Muscle layer of duodenum (tissue), 2 donors: Measurements from ENCODE around the gene ETV4.

Source experiments
- H3K27ac ChIP-seq: one replicate; pipeline ENCODE4 v1.7.0; 2013; ENCODE audit warnings: mild to moderate bottlenecking, low read length
- H3K27me3 ChIP-seq: one replicate; pipeline ENCODE4 v1.7.0; 2013; ENCODE audit warnings: low read depth, mild to moderate bottlenecking, control low read depth, low read length
- H3K36me3 ChIP-seq, 2 donors: one replicate each; pipeline ENCODE4 v1.7.0; 2013; ENCODE audit warnings: low read length in 2 of 2, control low read depth in 1 of 2, mild to moderate bottlenecking in 1 of 2; ENCODE audit not compliant: insufficient read depth in 2 of 2, control insufficient read depth in 1 of 2
- H3K4me1 ChIP-seq, 2 donors: one replicate each; pipeline ENCODE4 v1.7.0; 2013; ENCODE audit warnings: low read length in 2 of 2, mild to moderate bottlenecking in 2 of 2, control low read depth in 1 of 2, moderate library complexity in 1 of 2; ENCODE audit not compliant: insufficient read depth in 2 of 2, control insufficient read depth in 1 of 2
- H3K4me3 ChIP-seq, 2 donors: one replicate each; pipeline ENCODE4 v1.7.0; 2013; ENCODE audit warnings: low read length in 2 of 2, low read depth in 1 of 2, mild to moderate bottlenecking in 1 of 2
- H3K9me3 ChIP-seq, 2 donors: one replicate each; pipeline ENCODE4 v1.7.0; 2013; ENCODE audit warnings: low read length in 2 of 2, control low read depth in 1 of 2, mild to moderate bottlenecking in 1 of 2; ENCODE audit not compliant: control insufficient read depth in 1 of 2
- donor health status: healthy.

Gene ETV4

GRCh38 chr17:43550754-43551153 is 4.6 kb upstream of the ETV4 start:
- H3K27ac ChIP-seq, result no peak overlapping the region
- H3K36me3 ChIP-seq, result no peaks in the 10 kb centered on the region
- H3K4me3 ChIP-seq, result no peak overlapping the region
- H3K27me3 ChIP-seq, result no peaks in the 10 kb centered on the region
- H3K4me1 ChIP-seq, result peaks cover 5 to 20% of the 10 kb centered on the region in 2 donors
- no peaks in the 10 kb centered on the region for H3K9me3 ChIP-seq

DNA sequence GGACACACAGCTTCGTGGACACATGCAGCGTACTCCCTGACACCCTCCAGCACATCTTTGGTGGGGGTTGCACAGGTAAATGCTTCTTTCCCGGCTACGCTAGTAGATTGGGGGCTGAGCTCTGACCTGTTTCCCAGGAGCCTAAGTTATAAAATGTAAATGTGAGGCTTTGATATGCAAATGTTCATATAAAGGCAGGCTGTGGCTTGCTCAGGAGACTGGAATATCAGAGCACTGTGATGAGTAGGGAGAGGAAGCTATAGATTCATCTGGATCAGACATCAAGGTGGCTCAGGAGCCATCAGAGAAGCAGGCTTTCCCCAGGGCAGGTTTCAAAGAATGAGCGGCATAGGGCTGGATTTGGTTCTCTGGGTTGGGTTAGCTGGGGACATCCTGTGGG is 3.4 kb upstream of the ETV4 start:
- Histone ChIP-seq H3K27me3 (peaks cover 7% of the 10 kb centered on the region), H3K4me3 (no peak overlapping the region), H3K9me3 (no peaks in the 10 kb centered on the region), H3K27ac (no peak overlapping the region), H3K36me3 (no peaks in the 10 kb centered on the region), H3K4me1 (peaks cover 7 to 33% of the 10 kb centered on the region in 2 donors)

DNA sequence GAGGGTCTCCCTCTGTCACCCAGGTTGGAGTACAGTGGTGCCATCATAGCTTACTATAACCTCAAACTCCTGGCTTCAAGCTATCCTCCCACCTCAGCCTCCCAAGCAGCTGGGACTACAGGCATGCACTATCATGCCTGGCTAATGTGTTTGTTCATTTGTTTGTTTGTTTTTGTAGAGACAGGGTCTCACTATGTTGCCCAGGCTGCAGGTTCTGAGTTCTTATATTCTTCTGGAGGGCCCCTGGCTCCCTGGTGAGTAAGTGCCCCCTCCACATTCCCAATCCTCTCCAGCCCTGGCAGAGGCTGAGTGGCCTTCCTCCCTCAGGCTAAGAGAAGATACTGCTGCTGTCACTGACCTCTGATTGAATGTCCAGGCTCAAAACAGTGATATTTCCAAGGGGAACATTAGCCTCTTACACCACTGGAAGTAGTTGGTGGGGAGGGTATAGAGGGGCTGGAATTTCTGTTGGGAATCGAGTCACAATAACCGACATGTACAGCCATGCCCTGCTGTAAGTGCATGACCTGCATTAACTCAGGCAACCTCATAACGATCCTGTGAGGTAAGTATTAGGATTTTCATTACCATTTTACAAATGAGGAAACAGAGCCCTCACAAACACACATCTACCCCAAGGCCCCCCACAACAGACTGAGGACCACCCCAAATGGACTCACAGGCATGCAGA is 2.7 kb upstream of the ETV4 start:
- H3K9me3 ChIP-seq, result no peaks in the 10 kb centered on the region
- no peak overlapping the region for H3K4me3 ChIP-seq
- H3K4me1 ChIP-seq, result peaks cover 11 to 34% of the 10 kb centered on the region in 2 donors
- no peak overlapping the region for H3K27ac ChIP-seq
- H3K36me3 ChIP-seq, result no peaks in the 10 kb centered on the region
- H3K27me3 ChIP-seq, result peaks cover 12% of the 10 kb centered on the region

GRCh38 chr17:43547659-43548256 is 1.6 kb upstream of the ETV4 start:
- Histone ChIP-seq H3K27me3 (peaks cover 19% of the 10 kb centered on the region), H3K4me1 (peaks cover 11 to 34% of the 10 kb centered on the region in 2 donors), H3K9me3 (no peaks in the 10 kb centered on the region), H3K36me3 (no peaks in the 10 kb centered on the region), H3K4me3 (no peak overlapping the region), H3K27ac (no peak overlapping the region)

DNA sequence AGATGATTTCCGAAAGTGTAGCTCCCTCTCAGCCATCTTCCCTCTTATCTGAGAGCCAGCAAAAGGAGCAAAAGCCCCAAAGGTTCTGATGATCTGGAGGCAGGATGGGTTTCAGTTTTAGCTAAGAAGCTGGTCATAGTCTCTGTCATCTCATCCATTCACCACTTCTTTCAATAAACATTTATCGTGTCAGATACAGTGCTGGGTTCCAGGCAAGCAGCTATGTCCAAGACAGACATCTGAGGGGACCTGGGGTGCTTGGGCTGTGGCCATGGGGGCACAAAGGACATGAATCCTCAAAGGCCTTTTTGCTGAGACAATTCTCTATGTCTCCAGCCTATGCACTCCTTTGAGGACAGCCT is 1.0 kb upstream of the ETV4 start:
- Histone ChIP-seq H3K9me3 (no peaks in the 10 kb centered on the region), H3K27me3 (peaks cover 19% of the 10 kb centered on the region), H3K4me3 (no peak overlapping the region), H3K27ac (no peak overlapping the region), H3K36me3 (no peaks in the 10 kb centered on the region), H3K4me1 (peaks cover 8 to 30% of the 10 kb centered on the region in 2 donors)

DNA sequence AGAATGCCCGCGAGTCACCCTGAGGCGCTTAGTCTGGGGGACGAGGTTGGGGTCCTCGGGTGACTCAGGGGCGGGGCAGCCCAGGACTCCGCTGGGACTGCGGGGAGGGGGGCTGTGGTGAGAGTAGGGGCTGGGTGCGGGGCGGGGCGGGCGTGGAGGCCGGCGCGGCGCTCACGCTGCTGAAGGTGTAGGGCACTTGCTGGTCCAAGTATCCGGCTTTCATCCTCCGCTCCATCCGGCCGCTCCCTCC is 832 bp downstream of the ETV4 start:
- no peaks in the 10 kb centered on the region for H3K36me3 ChIP-seq
- peaks cover 6 to 32% of the 10 kb centered on the region in 2 donors for H3K4me1 ChIP-seq
- no peaks in the 10 kb centered on the region for H3K9me3 ChIP-seq
- peak overlapping the region in 1 of 2 donors; percentile 72 for H3K4me3 ChIP-seq
- H3K27ac ChIP-seq, result no peak overlapping the region
- peaks cover 19% of the 10 kb centered on the region for H3K27me3 ChIP-seq

- H3K36me3 ChIP-seq, result no peaks in the 10 kb centered on the region
- no peak overlapping the region for H3K4me3 ChIP-seq
- H3K4me1 ChIP-seq, result peaks cover 6 to 32% of the 10 kb centered on the region in 2 donors
- peaks cover 19% of the 10 kb centered on the region for H3K27me3 ChIP-seq
- H3K27ac ChIP-seq, result no peak overlapping the region
- H3K9me3 ChIP-seq, result no peaks in the 10 kb centered on the region
These were observed 2.2 kb downstream of the ETV4 start for GRCh38 chr17:43543771-43544575.

- Histone ChIP-seq H3K36me3 (no peaks in the 10 kb centered on the region), H3K9me3 (no peaks in the 10 kb centered on the region), H3K4me3 (no peak overlapping the region), H3K27ac (no peak overlapping the region), H3K4me1 (peaks cover 6 to 32% of the 10 kb centered on the region in 2 donors), H3K27me3 (peaks cover 19% of the 10 kb centered on the region)
These were observed 2.8 kb downstream of the ETV4 start for GRCh38 chr17:43543300-43543699.

DNA sequence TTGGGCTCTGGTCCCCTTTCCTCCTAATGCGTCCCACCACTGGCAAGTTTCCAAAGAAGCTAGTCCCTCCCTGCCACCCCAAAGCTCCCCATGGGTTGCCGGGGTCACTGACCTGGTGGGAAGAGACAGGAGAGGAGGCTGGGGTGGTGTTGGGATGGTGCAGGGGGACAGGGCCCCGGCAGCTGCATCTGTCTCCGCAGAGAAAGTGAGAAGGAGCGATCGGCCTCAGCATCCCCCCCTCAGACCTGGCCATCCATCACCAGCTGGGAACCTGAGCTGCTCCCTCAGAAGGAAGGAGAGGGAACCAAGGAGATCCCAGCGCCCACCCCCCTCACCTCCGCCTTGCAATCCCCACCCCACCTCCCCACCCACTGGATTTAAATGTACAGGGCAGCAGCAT is 3.3 kb downstream of the ETV4 start:
- no peak overlapping the region for H3K27ac ChIP-seq
- H3K36me3 ChIP-seq, result no peaks in the 10 kb centered on the region
- H3K27me3 ChIP-seq, result peaks cover 19% of the 10 kb centered on the region
- peaks cover 6 to 32% of the 10 kb centered on the region in 2 donors for H3K4me1 ChIP-seq
- no peak overlapping the region for H3K4me3 ChIP-seq
- no peaks in the 10 kb centered on the region for H3K9me3 ChIP-seq

DNA sequence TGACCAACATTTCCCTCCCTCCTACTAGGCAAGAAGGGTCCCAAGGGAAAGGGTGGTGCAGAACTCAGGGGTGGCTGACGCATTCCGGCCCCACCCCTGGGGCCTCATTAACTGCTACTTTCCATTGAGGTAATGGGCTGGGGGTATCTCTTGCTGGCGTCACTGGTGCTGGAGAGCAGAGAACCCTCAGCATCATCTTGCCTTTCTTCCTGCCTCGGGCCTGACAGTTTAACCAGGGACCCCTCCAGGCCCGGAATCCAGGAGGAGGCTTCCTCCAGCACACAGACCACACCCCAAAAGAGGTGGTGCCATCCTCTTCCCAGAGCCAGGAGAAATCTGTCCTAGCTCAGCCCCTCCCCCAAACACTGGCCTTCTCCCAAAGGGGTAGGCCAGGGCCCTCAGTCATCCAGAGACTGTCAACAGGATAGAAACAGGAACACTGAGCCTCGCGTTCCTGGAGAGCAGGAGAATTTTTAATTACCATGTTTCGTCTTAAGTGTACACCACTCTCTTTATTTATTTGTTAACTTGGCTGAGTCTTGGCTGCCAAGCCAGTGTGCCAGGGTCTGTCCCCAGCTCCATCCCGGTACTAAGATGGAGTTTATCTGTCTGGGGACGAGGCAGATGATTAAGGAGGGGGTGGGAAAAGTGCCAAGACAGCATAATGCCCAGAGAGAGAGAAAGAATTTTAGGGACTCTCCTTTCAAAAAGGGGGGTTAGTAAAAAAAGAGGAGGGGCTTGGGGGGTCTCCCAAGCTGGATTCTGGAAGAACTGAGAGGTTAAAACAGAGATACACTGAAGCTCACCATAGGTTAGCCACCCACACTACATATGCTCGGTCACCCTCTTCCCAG is 5.1 kb downstream of the ETV4 start:
- Histone ChIP-seq H3K4me3 (no peak overlapping the region), H3K36me3 (no peaks in the 10 kb centered on the region), H3K27ac (no peak overlapping the region), H3K4me1 (peaks cover 6 to 23% of the 10 kb centered on the region in 2 donors), H3K9me3 (no peaks in the 10 kb centered on the region), H3K27me3 (peaks cover 19% of the 10 kb centered on the region)
